ENCODE measurements around the gene PDE1C. TPM values are rescaled to one million over a fixed set of nuclear protein-coding genes. Genes with fewer than 3 reads are reported as not detected.

PDE1C gene
- 3.3 to 5.8 TPM (median 4.1 TPM) in 5 replicates for total RNA-seq (2022; extraction: Qiagen RNA extraction; ENCODE audit: low read depth)

DNA sequence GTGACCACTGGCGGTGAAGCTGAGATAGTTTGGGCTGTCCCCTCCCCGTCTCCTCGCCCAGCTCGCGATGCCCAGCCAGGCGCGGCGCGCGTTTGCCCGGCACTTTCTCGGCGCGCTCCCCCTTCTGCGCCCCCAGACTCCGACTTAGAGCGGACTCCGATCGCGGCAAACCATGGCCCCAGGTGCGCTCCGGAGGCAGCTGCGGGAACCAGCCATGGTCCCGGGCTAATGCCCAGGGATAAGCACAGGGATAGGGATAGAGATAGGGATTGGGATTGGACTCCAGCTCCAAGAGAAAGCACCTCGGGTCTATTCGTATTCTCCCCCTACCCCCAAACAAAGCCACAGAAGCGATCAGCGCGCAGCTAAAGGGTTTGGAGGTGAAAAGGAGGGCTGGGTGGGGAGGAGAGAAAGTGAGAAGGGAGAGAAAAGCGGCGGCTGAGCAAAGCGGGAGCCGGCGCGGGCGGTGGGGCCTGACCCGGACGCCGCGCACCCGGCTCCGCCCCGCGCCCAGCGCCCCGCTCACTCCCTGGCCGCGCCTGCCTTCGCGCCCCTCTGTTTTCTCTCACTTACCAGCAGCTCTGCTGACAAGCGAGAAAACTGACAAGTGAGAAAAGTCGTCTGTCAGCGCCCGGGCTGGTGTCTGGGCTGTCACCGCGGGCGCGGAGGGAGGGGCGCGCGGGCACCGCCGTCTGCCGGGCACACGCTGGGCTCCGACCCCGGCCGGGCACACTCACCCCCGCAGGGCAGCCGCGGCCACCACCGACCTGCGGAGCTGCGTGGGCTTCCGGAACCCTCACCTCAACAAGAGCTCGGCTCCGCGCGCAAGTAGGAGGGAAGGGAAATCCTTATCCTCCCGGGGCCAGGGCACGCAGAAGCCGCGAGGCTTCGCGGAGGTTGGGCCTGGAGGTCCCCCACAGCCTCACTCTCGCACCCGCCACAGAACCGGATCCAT is at the start of gene PDE1C:
TSS of gene PDE1C (minus strand) at position 2 of the 955 bp plus-strand sequence.

